Activated naive CD8-positive, alpha-beta T cell treated with anti-CD3 and anti-CD28 coated beads, Interleukin-2, amount 50 U/mL, for 16 hours (primary cell): Measurements from ENCODE around the gene GOSR1.
"Not testable (repeated sequence)": the region's sequence is repeated elsewhere in the genome, so short reads cannot be mapped to it uniquely, and the experiment has no call there.

Source experiments
- DNase-seq: peaks from one replicate; pipeline ENCODE4 v3.0.0-alpha.2; 2020; ENCODE audit warnings: low read depth, low spot score

Gene GOSR1

GRCh38 chr17:30477083-30477773 lies at the start of gene GOSR1:
Gene GOSR1 (plus strand): TSS chr17:30477408. CDS start chr17:30477434, 26 bp downstream.
- DNase-seq, result peak; percentile 80

GRCh38 chr17:30427611-30428010 lies 49.6 kb upstream of the GOSR1 start:
- DNase-seq, result no peak

GRCh38 chr17:30429155-30429554 lies 48.1 kb upstream of the GOSR1 start:
- no peak for DNase-seq

- no peak for DNase-seq
Measured at GRCh38 chr17:30433514-30433913, 43.7 kb upstream of the GOSR1 start.

GRCh38 chr17:30436729-30437128 lies 40.5 kb upstream of the GOSR1 start:
- no peak for DNase-seq

- no peak for DNase-seq
Measured at GRCh38 chr17:30443721-30444120, 33.5 kb upstream of the GOSR1 start.

DNA sequence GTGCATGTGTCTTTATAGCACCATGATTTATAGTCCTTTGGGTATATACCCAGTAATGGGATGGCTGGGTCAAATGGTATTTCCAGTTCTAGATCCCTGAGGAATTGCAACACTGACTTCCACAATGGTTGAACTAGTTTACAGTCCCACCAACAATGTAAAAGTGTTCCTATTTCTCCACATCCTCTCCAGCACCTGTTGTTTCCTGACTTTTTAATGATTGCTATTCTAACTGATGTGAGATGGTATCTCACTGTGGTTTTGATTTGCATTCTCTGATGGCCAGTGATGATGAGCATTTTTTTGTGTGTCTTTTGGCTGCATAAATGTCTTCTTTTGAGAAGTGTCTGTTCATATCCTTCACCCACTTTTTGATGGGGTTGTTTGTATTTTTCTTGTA lies 30.6 kb upstream of the GOSR1 start:
- DNase-seq, result not testable (repeated sequence)

DNA sequence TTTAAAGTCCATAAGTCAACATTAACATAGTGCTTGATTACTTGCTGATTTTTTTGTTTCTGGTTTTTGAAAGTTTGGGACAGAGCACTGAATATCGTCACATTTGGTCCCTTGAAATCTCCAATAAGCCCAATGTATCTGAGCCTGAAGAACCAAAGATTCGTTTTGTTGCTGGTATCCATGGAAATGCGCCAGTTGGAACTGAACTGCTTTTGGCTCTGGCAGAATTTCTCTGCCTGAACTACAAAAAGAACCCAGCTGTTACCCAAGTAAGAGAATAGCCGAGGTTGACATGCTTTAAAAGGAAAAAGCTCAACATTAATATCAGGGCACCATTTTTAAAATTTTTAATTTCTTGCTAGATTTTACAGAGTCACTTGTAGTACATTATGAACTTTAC lies 27.7 kb upstream of the GOSR1 start:
- DNase-seq, result no peak

DNA sequence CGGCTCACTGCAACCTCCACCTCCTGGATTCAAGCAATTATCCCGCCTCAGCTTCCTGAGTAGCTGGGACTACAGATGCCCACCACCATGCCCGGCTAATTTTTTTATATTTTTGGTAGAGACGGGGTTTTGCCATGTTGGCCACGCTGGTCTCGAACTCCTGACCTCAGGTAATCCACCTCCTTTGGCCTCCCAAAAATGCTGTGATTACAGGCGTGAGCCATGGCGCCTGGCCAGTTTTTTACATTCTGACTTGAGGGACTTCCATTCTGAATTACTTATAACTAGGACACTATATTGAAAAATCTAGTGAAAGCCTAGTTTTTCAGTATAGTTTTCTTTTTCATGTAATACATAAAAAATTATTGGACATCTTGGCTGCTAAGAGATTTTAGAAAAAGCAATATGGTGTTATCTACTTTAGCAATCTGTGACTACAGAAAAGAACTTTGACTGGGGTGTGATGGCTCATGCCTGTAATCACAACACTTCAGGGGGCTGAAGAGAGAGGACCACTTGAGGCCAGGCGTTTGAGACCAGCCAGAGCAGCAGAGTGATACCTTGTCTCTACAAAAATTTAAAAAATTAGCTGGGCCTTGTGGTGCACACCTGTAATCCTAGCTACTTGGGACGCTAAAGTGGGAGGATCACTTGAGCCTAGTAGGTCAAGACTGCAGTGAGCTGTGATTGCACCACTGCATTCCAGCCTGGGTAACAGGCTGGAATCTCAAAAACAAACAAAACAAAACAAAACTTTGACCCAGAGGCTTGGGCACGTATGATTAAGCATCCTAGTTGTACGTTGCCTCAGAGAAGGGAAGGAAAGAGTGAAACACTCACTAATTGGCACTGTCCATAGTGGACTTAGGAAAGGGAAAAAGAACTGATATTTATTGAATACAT lies 26.8 kb upstream of the GOSR1 start:
- DNase-seq, result no peak

GRCh38 chr17:30454635-30455034 lies 22.6 kb upstream of the GOSR1 start:
- DNase-seq, result no peak

- DNase-seq, result no peak
Measured at GRCh38 chr17:30458371-30458770, 18.8 kb upstream of the GOSR1 start.

GRCh38 chr17:30458797-30459413 lies 18.3 kb upstream of the GOSR1 start:
- DNase-seq, result not testable (repeated sequence)

- DNase-seq, result no peak
Measured at GRCh38 chr17:30468465-30468864, 8.7 kb upstream of the GOSR1 start.

- no peak for DNase-seq
Measured at GRCh38 chr17:30472238-30472890, 4.8 kb upstream of the GOSR1 start.

GRCh38 chr17:30475206-30475605 lies 2.0 kb upstream of the GOSR1 start:
- no peak for DNase-seq

DNA sequence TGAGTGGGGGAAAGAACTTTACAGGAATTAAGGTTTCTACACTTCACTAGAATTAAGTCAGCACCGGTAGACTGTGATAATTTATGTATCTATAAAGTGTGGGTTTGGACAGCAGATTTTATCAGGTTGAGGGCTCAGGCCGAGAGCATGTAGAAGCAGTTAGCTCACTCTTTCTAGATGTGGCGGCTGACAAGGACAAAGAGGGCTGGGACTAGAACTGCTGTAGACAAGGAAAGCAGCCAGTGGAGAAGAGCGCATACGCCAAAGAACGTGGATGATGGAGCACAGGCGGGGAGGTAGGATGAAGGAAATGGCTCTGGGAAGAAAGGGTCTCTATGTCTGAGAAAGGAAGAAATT lies 504 bp upstream of the GOSR1 start:
- DNase-seq, result no peak

- DNase-seq, result no peak
Measured at GRCh38 chr17:30477774-30478115, 537 bp downstream of the GOSR1 start.

GRCh38 chr17:30482555-30482954 lies 5.3 kb downstream of the GOSR1 start:
- no peak for DNase-seq

- DNase-seq, result no peak
Measured at GRCh38 chr17:30483159-30483558, 6.0 kb downstream of the GOSR1 start.

DNA sequence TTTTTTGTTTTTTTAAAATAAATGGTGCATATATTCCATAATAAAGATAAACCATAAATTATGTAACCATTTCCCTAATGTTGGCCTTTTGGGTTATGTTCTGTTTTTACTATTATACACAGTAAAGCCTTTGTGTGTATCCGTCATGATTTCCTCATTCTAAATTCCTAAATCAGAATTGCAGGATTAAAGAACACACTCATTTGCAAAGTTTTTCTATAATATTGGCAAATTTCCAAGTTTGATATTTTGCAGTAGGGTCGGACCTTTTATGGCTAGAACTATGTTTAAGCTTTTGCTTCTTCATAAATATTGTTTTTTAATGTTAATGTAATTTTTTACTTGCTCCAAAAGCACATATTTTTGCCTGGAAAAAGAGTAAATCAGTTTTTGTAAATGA lies 16.6 kb downstream of the GOSR1 start:
- no peak for DNase-seq

DNA sequence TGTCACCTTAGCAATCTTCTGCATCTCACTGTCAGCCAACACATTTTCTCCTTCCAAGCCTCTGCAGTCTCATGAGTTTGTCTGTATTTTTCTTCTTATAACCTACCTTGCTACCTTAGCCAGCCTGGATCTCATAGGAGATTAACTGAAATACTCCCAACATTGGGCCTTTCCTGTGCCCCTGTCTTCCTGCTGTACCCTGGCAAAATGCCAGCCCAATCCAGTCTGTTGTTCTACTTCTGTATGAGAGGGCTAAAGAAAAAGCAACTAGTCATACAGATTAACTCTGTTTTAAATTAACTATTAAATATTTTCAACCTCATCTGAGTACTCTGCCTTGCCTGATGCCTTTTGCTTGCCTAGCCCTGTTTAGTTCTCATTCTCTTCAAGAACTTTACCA lies 18.4 kb downstream of the GOSR1 start:
- DNase-seq, result no peak

GRCh38 chr17:30503558-30503957 lies 26.4 kb downstream of the GOSR1 start:
- DNase-seq, result no peak
